ENCODE measurements around the gene SMYD3. TPM values are rescaled to one million over a fixed set of nuclear protein-coding genes. Genes with fewer than 3 reads are reported as not detected.
A peak's percentile ranks its signal among the peaks of the same experiment; 100 is the strongest.

The SMYD3 gene
- total and polyA plus RNA-seq, 2 experiments from 2014 or later, result 30.8 to 68.5 TPM

DNA sequence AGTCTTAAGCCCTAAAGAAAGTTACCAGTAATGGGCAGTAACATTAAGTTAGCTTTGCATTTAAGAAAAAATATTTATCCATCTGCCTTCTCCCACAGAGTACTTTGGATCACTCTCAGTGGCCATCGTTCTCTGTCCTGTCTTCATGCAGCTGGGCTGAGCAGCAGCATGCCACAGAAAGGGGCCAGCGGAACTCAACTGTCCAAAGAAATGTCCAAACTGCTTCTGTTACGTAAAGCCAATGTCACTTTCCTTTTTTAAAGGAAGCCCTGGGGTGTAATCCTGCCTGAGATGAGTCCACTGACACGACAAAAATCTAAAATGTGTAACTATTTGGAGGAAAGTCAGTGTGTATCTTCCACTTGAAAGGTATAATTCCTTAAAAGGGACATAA is 291.6 kb downstream of the SMYD3 start:
- TF ChIP-seq EZH2 (IDR thresholded peaks at IDR 0.05; ENCODE audit: borderline replicate concordance), result no peak
- TF ChIP-seq EZH2phosphoT487 (IDR thresholded peaks at IDR 0.05; ENCODE audit: low read depth, severe bottlenecking, unreplicated experiment), result no peak
- TF ChIP-seq CTCF (IDR thresholded peaks at IDR 0.05; ENCODE audit: poor library complexity), result no peak
- no peaks in the 10 kb centered on the region for H3K79me2 ChIP-seq
- no peaks in the 10 kb centered on the region for H3K9me2 ChIP-seq (replicated peaks; ENCODE audit: insufficient read depth)
- no peak overlapping the region for H3K4me2 ChIP-seq
- no peaks in the 10 kb centered on the region for H3K9me3 ChIP-seq (ENCODE audit: low read depth)
- H3K27me3 ChIP-seq, result no peaks in the 10 kb centered on the region
- H4K20me1 ChIP-seq (ENCODE audit: insufficient read depth, poor library complexity, severe bottlenecking), result no peaks in the 10 kb centered on the region
- H3K4me1 ChIP-seq (ENCODE audit: insufficient read depth), result peaks cover 10% of the 10 kb centered on the region
- 67% methylated on average over 4 of the region's 4 CpGs for WGBS (ENCODE audit: low lambda C conversion rate, missing lambda C conversion rate)
- no peak overlapping the region for H2AFZ ChIP-seq
- H3K36me3 ChIP-seq (replicated peaks; ENCODE audit: insufficient read depth, low read depth), result no peaks in the 10 kb centered on the region
- H3K27ac ChIP-seq, result peak overlapping the region; percentile 21
- DNase-seq (ENCODE audit: low spot score), result no peak
- no peak overlapping the region for H3K4me3 ChIP-seq

DNA sequence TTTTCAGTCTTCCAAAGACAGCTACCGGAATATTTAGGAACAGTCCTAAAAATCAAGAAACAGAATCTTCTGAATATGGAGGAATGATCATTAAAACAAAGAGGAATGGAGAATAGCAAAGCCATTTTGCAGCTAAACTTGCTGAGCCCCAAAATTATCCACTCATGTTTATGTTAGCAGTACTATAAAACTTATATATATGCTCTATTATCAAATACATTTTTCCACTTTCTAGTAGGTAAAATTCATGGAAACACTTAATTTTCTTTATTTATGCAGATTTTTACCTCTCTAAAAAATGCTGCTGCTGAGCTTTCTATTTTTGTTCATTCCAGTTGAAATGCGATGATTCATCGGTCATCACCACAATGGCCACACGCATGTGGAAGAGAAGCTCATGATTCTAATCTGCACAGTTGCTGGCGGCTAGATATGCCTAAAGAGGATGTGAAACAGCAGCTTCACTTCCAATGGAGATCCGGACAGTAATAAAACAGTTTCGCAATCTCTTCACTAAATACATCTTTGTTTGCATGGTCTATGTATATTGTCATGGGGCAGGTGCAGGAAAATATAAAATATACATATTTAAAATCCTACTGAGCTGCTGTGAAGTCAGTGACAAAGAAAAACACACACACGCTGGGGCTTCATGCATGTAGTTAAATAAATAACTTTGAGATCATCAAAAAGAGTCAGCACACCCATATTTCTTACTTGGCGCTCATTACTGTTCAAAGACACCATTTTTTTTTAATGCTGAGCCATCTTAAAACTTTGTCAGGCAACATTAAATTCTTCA is 292.2 kb downstream of the SMYD3 start:
- Histone ChIP-seq H3K9me3 (ENCODE audit: low read depth) (no peaks in the 10 kb centered on the region), H3K9me2 (replicated peaks; ENCODE audit: insufficient read depth) (no peaks in the 10 kb centered on the region), H3K27me3 (no peaks in the 10 kb centered on the region), H3K27ac (peak overlapping the region; percentile 21), H3K4me1 (ENCODE audit: insufficient read depth) (peaks cover 9% of the 10 kb centered on the region), H3K79me2 (no peaks in the 10 kb centered on the region), H4K20me1 (ENCODE audit: insufficient read depth, poor library complexity, severe bottlenecking) (no peaks in the 10 kb centered on the region), H3K4me3 (no peak overlapping the region), H3K4me2 (no peak overlapping the region), H2AFZ (no peak overlapping the region), H3K36me3 (replicated peaks; ENCODE audit: insufficient read depth, low read depth) (no peaks in the 10 kb centered on the region)
- no peak for TF ChIP-seq EZH2 (IDR thresholded peaks at IDR 0.05; ENCODE audit: borderline replicate concordance)
- no peak for TF ChIP-seq EZH2phosphoT487 (IDR thresholded peaks at IDR 0.05; ENCODE audit: low read depth, severe bottlenecking, unreplicated experiment)
- no peak for TF ChIP-seq CTCF (IDR thresholded peaks at IDR 0.05; ENCODE audit: poor library complexity)
- DNase-seq (ENCODE audit: low spot score), result peak; percentile 62
- 82% methylated on average over 9 of the region's 9 CpGs for WGBS (ENCODE audit: low lambda C conversion rate, missing lambda C conversion rate)

GRCh38 chr1:246213947-246214346 is 293.1 kb downstream of the SMYD3 start:
- no peaks in the 10 kb centered on the region for H3K4me1 ChIP-seq (ENCODE audit: insufficient read depth)
- no peak overlapping the region for H3K4me3 ChIP-seq
- 100% methylated on average over 1 of the region's 1 CpG for WGBS (ENCODE audit: low lambda C conversion rate, missing lambda C conversion rate)
- no peaks in the 10 kb centered on the region for H4K20me1 ChIP-seq (ENCODE audit: insufficient read depth, poor library complexity, severe bottlenecking)
- H3K9me3 ChIP-seq (ENCODE audit: low read depth), result no peaks in the 10 kb centered on the region
- H3K4me2 ChIP-seq, result no peak overlapping the region
- H3K27me3 ChIP-seq, result no peaks in the 10 kb centered on the region
- no peaks in the 10 kb centered on the region for H3K79me2 ChIP-seq
- H3K9me2 ChIP-seq (replicated peaks; ENCODE audit: insufficient read depth), result no peaks in the 10 kb centered on the region
- H3K27ac ChIP-seq, result no peak overlapping the region
- no peak for DNase-seq (ENCODE audit: low spot score)
- H3K36me3 ChIP-seq (replicated peaks; ENCODE audit: insufficient read depth, low read depth), result no peaks in the 10 kb centered on the region
- no peak overlapping the region for H2AFZ ChIP-seq
- TF ChIP-seq CTCF (IDR thresholded peaks at IDR 0.05; ENCODE audit: poor library complexity) (no peak), EZH2 (IDR thresholded peaks at IDR 0.05; ENCODE audit: borderline replicate concordance) (no peak), EZH2phosphoT487 (IDR thresholded peaks at IDR 0.05; ENCODE audit: low read depth, severe bottlenecking, unreplicated experiment) (no peak)

Data from hepatocyte (in vitro differentiated cells).